Measurements from ENCODE around the gene PGA3. TPM values are rescaled to one million over a fixed set of nuclear protein-coding genes. Genes with fewer than 3 reads are reported as not detected.
"Not testable (repeated sequence)": the region's sequence is repeated elsewhere in the genome, so short reads cannot be mapped to it uniquely, and the experiment has no call there.

The PGA3 gene
- polyA plus RNA-seq, 1 donor from 2014 or later, result not detected

DNA sequence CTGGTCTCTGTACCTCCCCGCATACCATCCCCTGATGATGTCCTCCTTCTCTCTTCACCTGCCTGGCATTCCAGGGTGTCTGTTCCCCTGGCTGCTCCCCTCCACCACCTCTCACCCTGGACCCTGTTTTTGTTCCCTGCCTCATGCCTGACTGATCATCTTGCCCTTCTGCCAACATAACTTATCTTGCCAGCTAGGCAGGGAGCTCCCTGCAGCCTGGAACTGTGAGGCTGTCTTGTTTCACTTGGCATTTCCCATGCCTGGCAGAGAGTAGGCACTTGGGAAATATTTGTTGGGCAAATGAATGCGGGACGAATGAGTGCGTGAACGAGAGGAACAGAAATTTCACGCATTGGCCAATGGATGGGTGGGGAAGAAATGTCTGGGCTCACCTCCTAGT is 7.3 kb downstream of the PGA3 start:
- H3K9me3 Mint-ChIP-seq, H3K27me3 Mint-ChIP-seq, H3K4me3 Mint-ChIP-seq, H3K4me1 Mint-ChIP-seq, H3K27ac Mint-ChIP-seq, H3K36me3 Mint-ChIP-seq: not testable (repeated sequence)

GRCh38 chr11:61211327-61211952 is 8.1 kb downstream of the PGA3 start:
- H3K27ac Mint-ChIP-seq, H3K4me3 Mint-ChIP-seq, H3K27me3 Mint-ChIP-seq, H3K36me3 Mint-ChIP-seq, H3K4me1 Mint-ChIP-seq, H3K9me3 Mint-ChIP-seq: not testable (repeated sequence)

DNA sequence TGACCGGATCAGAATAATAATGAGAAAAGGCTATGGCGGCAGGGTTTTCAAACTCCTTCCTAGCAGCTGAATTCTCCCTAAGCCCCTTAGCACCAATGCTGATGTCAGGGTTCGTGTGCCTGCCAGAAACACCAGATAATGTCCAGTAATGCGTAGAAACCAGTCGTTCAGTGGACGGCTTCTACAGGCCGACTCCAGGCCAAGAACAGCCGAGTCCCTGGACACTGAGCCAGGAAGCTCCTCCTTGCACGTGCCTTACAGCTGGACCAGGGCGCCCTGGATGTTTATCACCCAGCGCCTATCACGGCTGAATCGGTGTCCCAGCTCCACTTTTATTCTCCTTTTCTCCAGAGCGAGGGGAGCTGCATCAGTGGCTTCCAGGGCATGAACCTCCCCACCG is 8.9 kb downstream of the PGA3 start:
- H3K4me1 Mint-ChIP-seq, result not testable (repeated sequence)

GRCh38 chr11:61213711-61214324 is 10.5 kb downstream of the PGA3 start:
- H3K27ac Mint-ChIP-seq, H3K27me3 Mint-ChIP-seq, H3K4me1 Mint-ChIP-seq, H3K4me3 Mint-ChIP-seq, H3K9me3 Mint-ChIP-seq, H3K36me3 Mint-ChIP-seq: not testable (repeated sequence)

More for the DNA sequence above, 8.9 kb downstream of the PGA3 start:
- not testable (repeated sequence) for H3K9me3 Mint-ChIP-seq, H3K27me3 Mint-ChIP-seq, H3K27ac Mint-ChIP-seq, H3K4me3 Mint-ChIP-seq, H3K36me3 Mint-ChIP-seq

- H3K4me1 Mint-ChIP-seq, result not testable (repeated sequence)
These were observed 15.0 kb downstream of the PGA3 start for GRCh38 chr11:61218306-61218705.

GRCh38 chr11:61219016-61219415 is 15.7 kb downstream of the PGA3 start:
- H3K9me3 Mint-ChIP-seq, H3K36me3 Mint-ChIP-seq, H3K27ac Mint-ChIP-seq, H3K27me3 Mint-ChIP-seq, H3K4me1 Mint-ChIP-seq, H3K4me3 Mint-ChIP-seq: not testable (repeated sequence)

More at GRCh38 chr11:61218306-61218705, 15.0 kb downstream of the PGA3 start:
- H3K4me3 Mint-ChIP-seq, H3K36me3 Mint-ChIP-seq, H3K9me3 Mint-ChIP-seq, H3K27ac Mint-ChIP-seq, H3K27me3 Mint-ChIP-seq: not testable (repeated sequence)

DNA sequence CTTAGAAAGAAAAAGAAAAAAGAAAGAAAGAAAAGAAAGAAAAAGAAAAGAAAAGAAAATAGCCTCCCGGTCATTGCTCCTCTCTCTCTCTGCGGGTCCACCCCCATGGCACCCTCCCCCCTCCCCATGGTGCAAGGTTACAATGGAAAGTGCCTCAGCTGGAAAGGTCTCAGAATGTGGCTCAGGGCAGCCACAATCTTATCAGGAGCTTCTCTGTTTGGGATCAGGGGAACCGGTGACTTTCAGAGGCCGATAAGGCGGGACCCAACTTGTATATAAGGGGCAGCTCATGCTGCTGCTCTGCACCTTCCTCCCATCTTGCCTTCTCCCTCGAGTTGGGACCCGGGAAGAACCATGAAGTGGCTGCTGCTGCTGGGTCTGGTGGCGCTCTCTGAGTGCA is 18.7 kb downstream of the PGA3 start, which contains the start of gene PGA4:
PGA4 (plus strand) TSS at position 301 of the 400 bp plus-strand sequence; CDS start at position 355, 54 bp downstream.
- H3K36me3 Mint-ChIP-seq, H3K27me3 Mint-ChIP-seq, H3K9me3 Mint-ChIP-seq, H3K27ac Mint-ChIP-seq, H3K4me3 Mint-ChIP-seq, H3K4me1 Mint-ChIP-seq: not testable (repeated sequence)

- not testable (repeated sequence) for H3K4me3 Mint-ChIP-seq, H3K4me1 Mint-ChIP-seq, H3K36me3 Mint-ChIP-seq, H3K9me3 Mint-ChIP-seq, H3K27me3 Mint-ChIP-seq, H3K27ac Mint-ChIP-seq
These were observed 19.4 kb downstream of the PGA3 start for GRCh38 chr11:61222692-61223091.

- not testable (repeated sequence) for H3K4me1 Mint-ChIP-seq, H3K27ac Mint-ChIP-seq, H3K4me3 Mint-ChIP-seq, H3K36me3 Mint-ChIP-seq, H3K9me3 Mint-ChIP-seq, H3K27me3 Mint-ChIP-seq
These were observed 23.3 kb downstream of the PGA3 start for GRCh38 chr11:61226457-61227137.

DNA sequence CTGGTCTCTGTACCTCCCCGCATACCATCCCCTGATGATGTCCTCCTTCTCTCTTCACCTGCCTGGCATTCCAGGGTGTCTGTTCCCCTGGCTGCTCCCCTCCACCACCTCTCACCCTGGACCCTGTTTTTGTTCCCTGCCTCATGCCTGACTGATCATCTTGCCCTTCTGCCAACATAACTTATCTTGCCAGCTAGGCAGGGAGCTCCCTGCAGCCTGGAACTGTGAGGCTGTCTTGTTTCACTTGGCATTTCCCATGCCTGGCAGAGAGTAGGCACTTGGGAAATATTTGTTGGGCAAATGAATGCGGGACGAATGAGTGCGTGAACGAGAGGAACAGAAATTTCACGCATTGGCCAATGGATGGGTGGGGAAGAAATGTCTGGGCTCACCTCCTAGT is 26.1 kb downstream of the PGA3 start:
- H3K4me3 Mint-ChIP-seq, H3K36me3 Mint-ChIP-seq, H3K27me3 Mint-ChIP-seq, H3K27ac Mint-ChIP-seq, H3K4me1 Mint-ChIP-seq, H3K9me3 Mint-ChIP-seq: not testable (repeated sequence)

DNA sequence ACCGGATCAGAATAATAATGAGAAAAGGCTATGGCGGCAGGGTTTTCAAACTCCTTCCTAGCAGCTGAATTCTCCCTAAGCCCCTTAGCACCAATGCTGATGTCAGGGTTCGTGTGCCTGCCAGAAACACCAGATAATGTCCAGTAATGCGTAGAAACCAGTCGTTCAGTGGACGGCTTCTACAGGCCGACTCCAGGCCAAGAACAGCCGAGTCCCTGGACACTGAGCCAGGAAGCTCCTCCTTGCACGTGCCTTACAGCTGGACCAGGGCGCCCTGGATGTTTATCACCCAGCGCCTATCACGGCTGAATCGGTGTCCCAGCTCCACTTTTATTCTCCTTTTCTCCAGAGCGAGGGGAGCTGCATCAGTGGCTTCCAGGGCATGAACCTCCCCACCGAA is 27.7 kb downstream of the PGA3 start:
- not testable (repeated sequence) for H3K4me3 Mint-ChIP-seq, H3K27me3 Mint-ChIP-seq, H3K4me1 Mint-ChIP-seq, H3K27ac Mint-ChIP-seq, H3K36me3 Mint-ChIP-seq, H3K9me3 Mint-ChIP-seq

DNA sequence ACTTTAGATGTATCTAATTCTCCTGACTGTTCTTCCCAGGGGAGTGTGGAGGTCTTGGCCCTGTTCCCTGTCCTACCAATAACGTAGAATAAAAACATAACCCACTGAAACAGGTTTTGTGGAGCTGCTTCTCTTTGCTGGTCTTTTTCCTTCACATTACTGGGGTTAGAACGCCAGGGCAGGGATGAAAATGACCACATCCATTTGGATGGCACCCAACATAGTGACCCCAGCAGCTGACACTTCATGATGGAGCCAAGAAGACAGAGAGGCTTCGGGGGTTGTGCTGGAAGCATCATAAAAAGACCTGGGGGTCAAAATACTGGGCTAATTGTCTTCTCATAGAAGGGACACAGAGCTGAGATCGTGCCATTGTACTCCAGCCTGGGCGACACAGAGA is 28.3 kb downstream of the PGA3 start:
- H3K27ac Mint-ChIP-seq, H3K4me1 Mint-ChIP-seq, H3K36me3 Mint-ChIP-seq, H3K4me3 Mint-ChIP-seq, H3K9me3 Mint-ChIP-seq, H3K27me3 Mint-ChIP-seq: not testable (repeated sequence)

DNA sequence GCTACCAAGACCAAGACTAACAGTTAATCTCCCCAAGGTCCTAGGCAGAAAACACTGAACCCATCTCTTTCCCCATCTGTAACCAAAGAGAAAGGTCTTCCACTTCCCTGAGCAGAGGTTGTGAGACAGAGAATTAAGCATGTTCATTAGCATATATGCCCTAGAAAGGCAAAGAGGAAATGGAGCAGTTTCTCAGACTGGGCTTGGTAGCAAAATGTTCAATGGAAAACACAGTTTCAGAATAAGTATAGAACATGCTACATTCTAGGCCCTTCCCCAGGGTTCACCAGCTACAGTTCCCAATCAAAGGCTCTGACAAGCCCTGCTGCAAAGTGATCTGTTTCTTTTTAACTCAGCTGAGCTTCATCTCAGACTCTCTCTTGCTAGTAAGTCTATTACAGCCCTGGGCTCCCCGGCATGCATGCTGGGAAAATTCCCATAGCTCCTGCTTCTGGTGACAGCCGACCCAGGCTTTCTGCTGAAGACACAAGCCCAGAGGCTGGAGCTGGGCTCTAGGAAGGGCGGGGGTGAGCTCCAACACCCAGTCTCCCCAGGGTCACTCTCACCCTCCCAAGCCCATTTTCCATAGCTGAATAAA is 29.3 kb downstream of the PGA3 start:
- H3K9me3 Mint-ChIP-seq, H3K4me3 Mint-ChIP-seq, H3K36me3 Mint-ChIP-seq, H3K27ac Mint-ChIP-seq, H3K27me3 Mint-ChIP-seq, H3K4me1 Mint-ChIP-seq: not testable (repeated sequence)

GRCh38 chr11:61237130-61237529 is 33.8 kb downstream of the PGA3 start:
- H3K9me3 Mint-ChIP-seq, H3K4me1 Mint-ChIP-seq, H3K36me3 Mint-ChIP-seq, H3K4me3 Mint-ChIP-seq, H3K27me3 Mint-ChIP-seq, H3K27ac Mint-ChIP-seq: not testable (repeated sequence)

- H3K27ac Mint-ChIP-seq, H3K27me3 Mint-ChIP-seq, H3K36me3 Mint-ChIP-seq, H3K9me3 Mint-ChIP-seq, H3K4me3 Mint-ChIP-seq, H3K4me1 Mint-ChIP-seq: not testable (repeated sequence)
These were observed 37.0 kb downstream of the PGA3 start for GRCh38 chr11:61240288-61240687.

DNA sequence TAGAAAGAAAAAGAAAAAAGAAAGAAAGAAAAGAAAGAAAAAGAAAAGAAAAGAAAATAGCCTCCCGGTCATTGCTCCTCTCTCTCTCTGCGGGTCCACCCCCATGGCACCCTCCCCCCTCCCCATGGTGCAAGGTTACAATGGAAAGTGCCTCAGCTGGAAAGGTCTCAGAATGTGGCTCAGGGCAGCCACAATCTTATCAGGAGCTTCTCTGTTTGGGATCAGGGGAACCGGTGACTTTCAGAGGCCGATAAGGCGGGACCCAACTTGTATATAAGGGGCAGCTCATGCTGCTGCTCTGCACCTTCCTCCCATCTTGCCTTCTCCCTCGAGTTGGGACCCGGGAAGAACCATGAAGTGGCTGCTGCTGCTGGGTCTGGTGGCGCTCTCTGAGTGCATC is 37.6 kb downstream of the PGA3 start, which contains the start of gene PGA5:
PGA5 (plus strand) TSS at position 301 of the 400 bp plus-strand sequence; CDS start at position 353, 52 bp downstream.
- not testable (repeated sequence) for H3K9me3 Mint-ChIP-seq, H3K36me3 Mint-ChIP-seq, H3K27me3 Mint-ChIP-seq, H3K27ac Mint-ChIP-seq, H3K4me1 Mint-ChIP-seq, H3K4me3 Mint-ChIP-seq

Data from IgD-negative memory B cell (primary cell).